Rectal smooth muscle tissue (tissue), 1 donor: ENCODE results near the gene ASIC2.

Source experiments
- H3K27ac ChIP-seq: one replicate; pipeline ENCODE4 v1.7.0; 2013; ENCODE audit warnings: low read depth, low read length, inconsistent platforms
- H3K27me3 ChIP-seq: one replicate; pipeline ENCODE4 v1.7.0; 2013; ENCODE audit warnings: low read length; ENCODE audit not compliant: control insufficient read depth, insufficient read depth
- H3K36me3 ChIP-seq: one replicate; pipeline ENCODE4 v1.7.0; 2013; ENCODE audit warnings: low read length; ENCODE audit not compliant: control insufficient read depth, insufficient read depth
- H3K4me1 ChIP-seq: one replicate; pipeline ENCODE4 v1.7.0; 2013; ENCODE audit warnings: low read length; ENCODE audit not compliant: control insufficient read depth, insufficient read depth
- H3K4me3 ChIP-seq: one replicate; pipeline ENCODE4 v1.7.0; 2013; ENCODE audit warnings: low read length
- H3K9ac ChIP-seq: one replicate; pipeline ENCODE4 v1.7.0; 2013; ENCODE audit warnings: low read length

The ASIC2 gene

GRCh38 chr17:33284022-33284421 lies 9.1 kb downstream of the ASIC2 start:
- H3K27me3 ChIP-seq = peaks cover 2% of the 10 kb centered on the region
- no peaks in the 10 kb centered on the region for H3K36me3 ChIP-seq
- no peak overlapping the region for H3K27ac ChIP-seq
- H3K4me1 ChIP-seq = no peaks in the 10 kb centered on the region
- H3K4me3 ChIP-seq = no peak overlapping the region
- H3K9ac ChIP-seq = no peak overlapping the region

GRCh38 chr17:33280162-33280943 lies 12.7 kb downstream of the ASIC2 start:
- no peak overlapping the region for H3K9ac ChIP-seq
- no peak overlapping the region for H3K27ac ChIP-seq
- no peaks in the 10 kb centered on the region for H3K36me3 ChIP-seq
- no peaks in the 10 kb centered on the region for H3K4me1 ChIP-seq
- H3K4me3 ChIP-seq = no peak overlapping the region
- peaks cover 2% of the 10 kb centered on the region for H3K27me3 ChIP-seq

- Histone ChIP-seq H3K9ac (no peak overlapping the region), H3K27me3 (peaks cover 2% of the 10 kb centered on the region), H3K4me1 (no peaks in the 10 kb centered on the region), H3K4me3 (no peak overlapping the region), H3K27ac (no peak overlapping the region), H3K36me3 (no peaks in the 10 kb centered on the region)
These were observed 15.5 kb downstream of the ASIC2 start for GRCh38 chr17:33277436-33278100.

- Histone ChIP-seq H3K4me1 (no peaks in the 10 kb centered on the region), H3K27me3 (no peaks in the 10 kb centered on the region), H3K36me3 (no peaks in the 10 kb centered on the region), H3K27ac (no peak overlapping the region), H3K9ac (no peak overlapping the region), H3K4me3 (no peak overlapping the region)
These were observed 19.2 kb downstream of the ASIC2 start for GRCh38 chr17:33273743-33274410.

- Histone ChIP-seq H3K27ac (no peak overlapping the region), H3K4me3 (no peak overlapping the region), H3K36me3 (no peaks in the 10 kb centered on the region), H3K27me3 (no peaks in the 10 kb centered on the region), H3K9ac (no peak overlapping the region), H3K4me1 (no peaks in the 10 kb centered on the region)
These were observed 19.8 kb downstream of the ASIC2 start for GRCh38 chr17:33273271-33273670.

GRCh38 chr17:33272438-33272837 lies 20.7 kb downstream of the ASIC2 start:
- H3K36me3 ChIP-seq = no peaks in the 10 kb centered on the region
- H3K9ac ChIP-seq = no peak overlapping the region
- H3K4me1 ChIP-seq = no peaks in the 10 kb centered on the region
- no peak overlapping the region for H3K27ac ChIP-seq
- no peaks in the 10 kb centered on the region for H3K27me3 ChIP-seq
- H3K4me3 ChIP-seq = no peak overlapping the region

GRCh38 chr17:33269337-33270060 lies 23.6 kb downstream of the ASIC2 start:
- Histone ChIP-seq H3K4me1 (no peaks in the 10 kb centered on the region), H3K27me3 (no peaks in the 10 kb centered on the region)

GRCh38 chr17:33267851-33268548 lies 25.1 kb downstream of the ASIC2 start:
- Histone ChIP-seq H3K36me3 (no peaks in the 10 kb centered on the region), H3K27me3 (no peaks in the 10 kb centered on the region), H3K27ac (no peak overlapping the region), H3K4me1 (no peaks in the 10 kb centered on the region), H3K9ac (no peak overlapping the region), H3K4me3 (no peak overlapping the region)

More at GRCh38 chr17:33269337-33270060, 23.6 kb downstream of the ASIC2 start:
- no peak overlapping the region for H3K4me3 ChIP-seq
- no peak overlapping the region for H3K27ac ChIP-seq
- no peaks in the 10 kb centered on the region for H3K36me3 ChIP-seq
- no peak overlapping the region for H3K9ac ChIP-seq

GRCh38 chr17:33267271-33267790 lies 25.8 kb downstream of the ASIC2 start:
- Histone ChIP-seq H3K9ac (no peak overlapping the region), H3K27me3 (no peaks in the 10 kb centered on the region), H3K27ac (no peak overlapping the region), H3K4me1 (no peaks in the 10 kb centered on the region), H3K36me3 (no peaks in the 10 kb centered on the region), H3K4me3 (no peak overlapping the region)

GRCh38 chr17:33266611-33267010 lies 26.5 kb downstream of the ASIC2 start:
- H3K36me3 ChIP-seq = no peaks in the 10 kb centered on the region
- no peak overlapping the region for H3K27ac ChIP-seq
- H3K27me3 ChIP-seq = no peaks in the 10 kb centered on the region
- H3K4me3 ChIP-seq = no peak overlapping the region
- no peak overlapping the region for H3K9ac ChIP-seq
- no peaks in the 10 kb centered on the region for H3K4me1 ChIP-seq

GRCh38 chr17:33266116-33266515 lies 27.0 kb downstream of the ASIC2 start:
- Histone ChIP-seq H3K36me3 (no peaks in the 10 kb centered on the region), H3K27ac (no peak overlapping the region), H3K4me3 (no peak overlapping the region), H3K27me3 (no peaks in the 10 kb centered on the region), H3K9ac (no peak overlapping the region), H3K4me1 (no peaks in the 10 kb centered on the region)
